ENCODE results near the gene UNC93B1. TPM values are rescaled to one million over a fixed set of nuclear protein-coding genes. Genes with fewer than 3 reads are reported as not detected.

UNC93B1 gene
- total RNA-seq, 1 donor from 2014 or later = 121 TPM

- Histone ChIP-seq H3K27me3 (ENCODE audit: low read depth) (no peaks in the 10 kb centered on the region), H3K27ac (peak overlapping the region; percentile 93), H3K36me3 (peaks cover 40% of the 10 kb centered on the region), H3K4me1 (peaks cover 73% of the 10 kb centered on the region), H3K9me3 (no peaks in the 10 kb centered on the region), H3K4me3 (peak overlapping the region; percentile 98)
- no peak for ATAC-seq
- intact Hi-C loops (cut with DNase I) = no loop called here
- TF ChIP-seq, protein P1, sequence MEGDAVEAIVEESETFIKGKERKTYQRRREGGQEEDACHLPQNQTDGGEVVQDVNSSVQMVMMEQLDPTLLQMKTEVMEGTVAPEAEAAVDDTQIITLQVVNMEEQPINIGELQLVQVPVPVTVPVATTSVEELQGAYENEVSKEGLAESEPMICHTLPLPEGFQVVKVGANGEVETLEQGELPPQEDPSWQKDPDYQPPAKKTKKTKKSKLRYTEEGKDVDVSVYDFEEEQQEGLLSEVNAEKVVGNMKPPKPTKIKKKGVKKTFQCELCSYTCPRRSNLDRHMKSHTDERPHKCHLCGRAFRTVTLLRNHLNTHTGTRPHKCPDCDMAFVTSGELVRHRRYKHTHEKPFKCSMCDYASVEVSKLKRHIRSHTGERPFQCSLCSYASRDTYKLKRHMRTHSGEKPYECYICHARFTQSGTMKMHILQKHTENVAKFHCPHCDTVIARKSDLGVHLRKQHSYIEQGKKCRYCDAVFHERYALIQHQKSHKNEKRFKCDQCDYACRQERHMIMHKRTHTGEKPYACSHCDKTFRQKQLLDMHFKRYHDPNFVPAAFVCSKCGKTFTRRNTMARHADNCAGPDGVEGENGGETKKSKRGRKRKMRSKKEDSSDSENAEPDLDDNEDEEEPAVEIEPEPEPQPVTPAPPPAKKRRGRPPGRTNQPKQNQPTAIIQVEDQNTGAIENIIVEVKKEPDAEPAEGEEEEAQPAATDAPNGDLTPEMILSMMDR (IDR thresholded peaks at IDR 0.05) = no peak
- DNase-seq = peak; percentile 43
Observed at GRCh38 chr11:68037411-68038225, 33.7 kb upstream of the UNC93B1 start.

- intact Hi-C loops (cut with DNase I) = no loop called here
Observed at GRCh38 chr11:68036717-68037239, 32.9 kb upstream of the UNC93B1 start.

DNA sequence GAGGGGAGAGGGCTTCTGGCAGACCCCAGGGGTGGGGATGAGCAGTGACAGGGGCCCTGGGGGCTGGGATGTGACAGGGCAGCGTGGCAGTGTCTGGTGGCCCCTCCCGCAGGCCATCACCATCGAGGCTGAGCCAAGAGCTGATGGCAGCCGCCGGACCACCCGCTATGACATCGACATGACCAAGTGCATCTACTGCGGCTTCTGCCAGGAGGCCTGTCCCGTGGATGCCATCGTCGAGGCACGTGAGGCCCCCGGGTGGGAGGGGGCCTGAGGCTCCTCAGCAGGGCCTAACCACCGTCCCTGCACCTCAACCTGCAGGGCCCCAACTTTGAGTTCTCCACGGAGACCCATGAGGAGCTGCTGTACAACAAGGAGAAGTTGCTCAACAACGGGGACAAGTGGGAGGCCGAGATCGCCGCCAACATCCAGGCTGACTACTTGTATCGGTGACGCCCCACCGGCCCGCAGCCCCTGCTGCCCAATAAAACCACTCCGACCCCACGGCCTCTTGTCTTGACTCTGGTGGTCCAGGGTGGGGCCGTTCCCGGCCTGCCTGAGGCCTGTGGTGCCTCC lies 32.3 kb upstream of the UNC93B1 start:
- Histone ChIP-seq H3K4me1 (peaks cover 79% of the 10 kb centered on the region), H3K27me3 (ENCODE audit: low read depth) (no peaks in the 10 kb centered on the region), H3K27ac (peak overlapping the region; percentile 93), H3K9me3 (no peaks in the 10 kb centered on the region), H3K4me3 (no peak overlapping the region), H3K36me3 (peaks cover 30% of the 10 kb centered on the region)
- no peak for ATAC-seq
- intact Hi-C loops (cut with DNase I) = no loop called here
- DNase-seq = peak; percentile 86
- TF ChIP-seq, protein P1 (IDR thresholded peaks at IDR 0.05) = no peak

More at GRCh38 chr11:68036717-68037239, 32.9 kb upstream of the UNC93B1 start:
- Histone ChIP-seq H3K4me3 (no peak overlapping the region), H3K27me3 (ENCODE audit: low read depth) (no peaks in the 10 kb centered on the region), H3K4me1 (peaks cover 79% of the 10 kb centered on the region), H3K36me3 (peaks cover 36% of the 10 kb centered on the region), H3K9me3 (no peaks in the 10 kb centered on the region), H3K27ac (peak overlapping the region; percentile 93)
- ATAC-seq (peak; percentile 57 to 74), DNase-seq (peak; percentile 93)
- TF ChIP-seq, protein P1 (IDR thresholded peaks at IDR 0.05) = no peak

GRCh38 chr11:68035266-68035876 lies 31.5 kb upstream of the UNC93B1 start:
- Histone ChIP-seq H3K27ac (peak overlapping the region; percentile 93), H3K4me1 (peaks cover 74% of the 10 kb centered on the region), H3K36me3 (peaks cover 27% of the 10 kb centered on the region), H3K27me3 (ENCODE audit: low read depth) (no peaks in the 10 kb centered on the region), H3K4me3 (no peak overlapping the region), H3K9me3 (no peaks in the 10 kb centered on the region)
- DNase-seq = no peak
- intact Hi-C loops (cut with DNase I) = no loop called here
- TF ChIP-seq, protein P1 (IDR thresholded peaks at IDR 0.05) = no peak
- ATAC-seq = no peak

DNA sequence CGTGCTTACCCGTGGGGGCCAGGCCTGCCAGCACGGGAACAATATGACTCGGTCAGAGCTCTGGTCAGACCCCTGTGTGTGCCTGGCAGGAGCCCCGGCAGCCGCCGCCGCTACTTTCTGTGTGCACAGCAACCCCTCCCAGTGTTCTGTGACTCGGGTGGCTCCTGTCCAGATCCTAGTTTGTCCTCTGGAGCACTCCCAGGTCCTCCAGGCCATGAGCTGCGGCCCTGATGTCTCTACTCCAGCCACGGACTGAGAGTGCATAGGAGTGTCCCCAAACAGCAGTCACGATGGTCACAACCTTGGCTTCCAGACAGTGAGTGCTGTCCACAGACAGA lies 29.8 kb upstream of the UNC93B1 start:
- DNase-seq = no peak
- peaks cover 27% of the 10 kb centered on the region for H3K36me3 ChIP-seq
- no peak overlapping the region for H3K4me3 ChIP-seq
- ATAC-seq = no peak
- H3K4me1 ChIP-seq = peaks cover 67% of the 10 kb centered on the region
- intact Hi-C loops (cut with DNase I) = no loop called here
- H3K9me3 ChIP-seq = no peaks in the 10 kb centered on the region
- H3K27me3 ChIP-seq (ENCODE audit: low read depth) = no peaks in the 10 kb centered on the region
- TF ChIP-seq, protein P1 (IDR thresholded peaks at IDR 0.05) = no peak
- no peak overlapping the region for H3K27ac ChIP-seq
